ENCODE data around the gene TRABD.
"Not testable (repeated sequence)": the region's sequence is repeated elsewhere in the genome, so short reads cannot be mapped to it uniquely, and the experiment has no call there.

The TRABD gene

DNA sequence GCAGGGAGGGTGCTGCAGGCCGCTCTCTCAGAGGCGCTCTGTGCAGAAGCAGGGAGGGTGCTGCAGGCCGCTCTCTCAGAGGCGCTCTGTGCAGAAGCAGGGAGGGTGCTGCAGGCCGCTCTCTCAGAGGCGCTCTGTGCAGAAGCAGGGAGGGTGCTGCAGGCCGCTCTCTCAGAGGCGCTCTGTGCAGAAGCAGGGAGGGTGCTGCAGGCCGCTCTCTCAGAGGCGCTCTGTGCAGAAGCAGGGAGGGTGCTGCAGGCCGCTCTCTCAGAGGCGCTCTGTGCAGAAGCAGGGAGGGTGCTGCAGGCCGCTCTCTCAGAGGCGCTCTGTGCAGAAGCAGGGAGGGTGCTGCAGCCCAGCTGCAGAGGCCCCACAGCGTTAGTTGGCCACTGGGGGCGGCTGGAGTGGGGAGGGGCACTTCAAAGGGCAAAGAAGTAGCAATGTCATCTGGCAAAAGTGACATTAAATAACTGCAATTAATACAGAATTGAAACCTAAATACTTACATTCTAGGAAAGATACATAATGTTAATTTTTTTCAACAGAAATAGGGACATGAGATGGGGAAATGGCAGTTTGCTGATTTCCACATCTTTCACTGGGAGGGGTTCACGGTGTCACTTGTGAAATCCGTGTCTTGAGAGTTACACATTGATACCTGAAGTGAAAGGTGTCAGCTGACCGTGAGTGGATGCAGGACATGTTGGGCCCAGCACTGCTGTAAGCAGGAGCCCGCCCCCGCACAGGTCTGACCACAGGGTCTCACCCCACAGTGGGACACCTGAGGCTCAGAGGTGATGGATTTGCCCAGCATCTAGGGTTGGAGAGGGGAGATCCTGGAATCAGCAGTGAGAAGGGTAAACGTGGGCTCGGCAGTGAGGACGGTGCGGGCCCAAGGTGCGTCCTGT is 38.2 kb upstream of the TRABD start:
- H3K4me1 Mint-ChIP-seq; DNase-seq; H3K27ac Mint-ChIP-seq; H3K36me3 Mint-ChIP-seq (ENCODE audit: low read depth); H3K9me3 Mint-ChIP-seq; ATAC-seq; H3K27me3 Mint-ChIP-seq; H3K4me3 Mint-ChIP-seq: not testable (repeated sequence)

DNA sequence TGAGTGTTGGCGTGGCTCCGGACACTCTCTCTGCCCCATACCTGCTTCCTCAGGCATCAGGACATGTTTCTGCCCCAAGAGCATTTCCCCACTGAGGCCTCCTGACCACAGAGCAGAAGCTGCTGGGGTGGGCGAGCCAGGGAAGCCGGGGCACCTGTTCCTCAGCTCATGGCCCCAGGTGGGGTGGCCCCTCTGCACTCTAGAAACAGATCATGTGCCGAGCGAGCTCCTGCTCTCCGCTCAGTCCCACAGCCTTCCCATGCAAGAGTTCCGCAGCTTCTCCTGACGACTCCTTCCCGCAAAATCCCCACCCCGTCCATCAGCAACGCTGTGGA is 37.6 kb upstream of the TRABD start:
- Mint-ChIP-seq H3K27ac (no peak overlapping the region), H3K36me3 (ENCODE audit: low read depth) (no peaks in the 10 kb centered on the region), H3K4me1 (no peaks in the 10 kb centered on the region), H3K27me3 (no peaks in the 10 kb centered on the region), H3K9me3 (no peaks in the 10 kb centered on the region), H3K4me3 (no peak overlapping the region)
- DNase-seq, result no peak
- no peak for ATAC-seq

DNA sequence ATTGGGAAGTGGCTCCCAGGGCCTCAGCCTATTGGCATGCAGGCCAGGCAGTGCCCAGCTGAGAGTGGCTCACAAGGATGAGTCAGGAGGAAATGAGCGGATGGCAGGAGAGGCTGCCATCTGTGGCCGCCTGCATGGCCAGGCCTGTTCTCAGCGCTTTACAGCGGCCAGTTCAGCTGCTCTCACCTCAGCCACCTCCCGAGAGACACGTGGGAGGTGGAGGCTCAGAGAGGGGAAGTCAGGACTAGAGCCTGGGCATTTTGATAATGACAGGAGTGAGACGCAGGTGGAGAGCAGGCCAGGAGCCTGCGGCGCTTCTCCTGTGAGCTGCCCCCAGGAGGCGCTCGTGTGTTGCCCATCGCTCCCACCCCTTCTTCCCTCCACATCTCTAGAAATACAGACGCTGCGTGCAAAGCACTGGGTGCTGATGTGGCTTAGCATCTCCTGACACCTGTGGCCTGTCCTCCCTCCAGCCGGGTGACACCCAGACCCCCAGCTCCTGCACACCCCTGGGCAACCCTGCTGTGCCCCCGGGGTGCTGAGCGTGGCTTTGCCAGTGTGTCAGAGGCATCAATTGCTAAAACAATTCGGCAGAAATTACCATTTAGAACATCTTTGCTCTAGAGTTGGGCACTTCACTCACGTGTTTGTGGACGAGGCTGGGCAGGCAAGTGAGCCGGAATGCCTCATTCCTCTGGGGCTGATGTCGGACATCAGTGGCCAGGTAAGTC is 36.6 kb upstream of the TRABD start:
- H3K9me3 Mint-ChIP-seq, result no peaks in the 10 kb centered on the region
- H3K36me3 Mint-ChIP-seq (ENCODE audit: low read depth), result no peaks in the 10 kb centered on the region
- ATAC-seq (peak; percentile 89), DNase-seq (peak; percentile 78)
- no peaks in the 10 kb centered on the region for H3K4me1 Mint-ChIP-seq
- no peak overlapping the region for H3K27ac Mint-ChIP-seq
- H3K4me3 Mint-ChIP-seq, result no peak overlapping the region
- no peaks in the 10 kb centered on the region for H3K27me3 Mint-ChIP-seq

DNA sequence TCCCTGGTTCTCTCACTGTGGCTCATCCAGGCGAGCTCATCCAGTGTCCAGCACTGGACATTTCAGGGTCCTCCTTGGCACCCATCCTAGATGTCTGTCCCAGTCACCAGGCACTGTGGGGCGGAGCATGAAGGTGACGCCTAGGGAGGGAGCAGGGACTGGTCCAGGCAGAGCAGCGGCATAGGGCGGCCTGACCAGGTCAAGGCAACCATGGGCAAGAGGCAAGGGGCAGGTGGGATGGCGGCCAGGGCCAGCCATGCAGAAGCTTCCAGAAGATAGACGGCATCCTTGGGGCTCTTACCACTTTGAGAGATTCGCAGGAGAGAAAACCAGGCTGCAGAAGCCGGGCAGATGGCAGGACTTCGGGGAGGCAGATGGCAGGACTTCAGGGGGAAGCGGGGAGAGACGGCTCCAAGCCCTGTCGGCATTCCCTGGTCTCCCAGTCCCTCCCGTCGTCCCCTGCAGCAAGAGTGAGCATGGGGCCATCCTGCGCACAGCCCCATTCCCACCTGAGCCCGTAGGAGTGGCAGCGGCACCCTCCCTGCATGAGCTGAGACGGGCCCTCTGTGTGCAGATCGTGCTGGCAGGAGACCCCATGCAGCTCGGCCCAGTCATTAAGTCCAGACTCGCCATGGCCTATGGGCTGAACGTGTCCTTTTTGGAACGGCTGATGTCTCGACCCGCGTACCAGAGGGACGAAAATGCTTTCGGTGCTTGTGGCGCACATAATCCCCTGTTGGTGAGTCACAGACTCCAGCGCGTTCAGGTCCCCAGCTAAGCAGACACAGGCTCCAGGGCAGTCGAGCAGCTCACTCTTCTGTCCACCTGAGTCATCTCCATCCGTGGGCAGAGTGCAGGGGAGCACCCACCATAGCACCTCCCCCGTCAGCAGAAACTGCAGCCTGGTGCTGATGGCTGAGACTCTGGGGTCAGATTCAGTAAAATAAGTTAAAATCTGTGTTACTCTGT is 35.3 kb upstream of the TRABD start:
- H3K4me1 Mint-ChIP-seq, result no peaks in the 10 kb centered on the region
- H3K36me3 Mint-ChIP-seq (ENCODE audit: low read depth), result no peaks in the 10 kb centered on the region
- ATAC-seq (no peak), DNase-seq (no peak)
- no peaks in the 10 kb centered on the region for H3K27me3 Mint-ChIP-seq
- no peaks in the 10 kb centered on the region for H3K9me3 Mint-ChIP-seq
- H3K4me3 Mint-ChIP-seq, result no peak overlapping the region
- no peak overlapping the region for H3K27ac Mint-ChIP-seq

DNA sequence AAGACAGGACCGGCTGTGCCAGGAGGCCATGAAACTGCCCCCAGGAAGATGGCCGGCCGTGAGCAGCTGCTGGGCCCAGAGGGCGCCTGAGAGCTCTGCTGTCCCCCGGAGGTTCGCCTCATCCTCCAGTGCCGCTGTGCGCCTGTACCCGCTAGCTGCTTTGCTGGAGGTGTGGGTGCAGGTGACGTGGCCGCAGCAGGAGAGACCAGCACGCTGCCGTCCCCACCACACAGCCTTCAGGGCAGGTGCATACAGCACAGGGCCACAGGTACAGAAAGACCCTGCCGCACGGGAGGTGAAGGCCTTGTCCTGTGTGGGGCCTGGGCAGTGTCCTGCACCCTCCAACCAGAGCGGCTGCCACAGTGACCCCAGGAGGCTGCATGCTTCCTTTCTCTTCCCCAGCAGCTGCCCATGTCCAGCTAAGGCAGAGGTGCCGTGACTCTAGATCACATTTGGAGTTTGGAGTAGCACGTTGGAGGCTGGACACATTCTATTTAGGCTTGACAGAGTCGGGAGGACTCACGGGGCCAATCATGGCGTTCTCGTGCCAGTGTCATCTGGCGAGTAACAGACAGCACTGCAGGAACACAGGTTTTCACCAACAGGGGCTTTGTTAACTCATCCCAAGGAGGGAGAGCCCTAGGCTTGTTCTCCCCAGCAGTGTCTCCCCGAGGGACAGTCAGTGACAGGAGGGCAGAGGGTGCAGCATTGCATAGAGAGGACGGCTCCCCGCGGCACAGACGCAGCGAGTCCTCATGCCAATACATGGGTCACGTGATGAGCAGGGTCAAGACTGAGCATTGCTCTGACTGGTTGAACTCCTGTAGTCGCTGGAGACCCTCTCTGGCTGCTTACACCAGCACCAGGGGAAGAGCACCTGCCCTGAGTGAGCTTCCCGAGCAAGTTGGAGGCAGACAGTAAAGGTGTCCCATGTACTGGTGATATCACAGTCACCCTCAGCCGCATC is 33.9 kb upstream of the TRABD start:
- Mint-ChIP-seq H3K4me3 (no peak overlapping the region), H3K27ac (no peak overlapping the region), H3K27me3 (no peaks in the 10 kb centered on the region), H3K36me3 (ENCODE audit: low read depth) (no peaks in the 10 kb centered on the region), H3K4me1 (no peaks in the 10 kb centered on the region), H3K9me3 (no peaks in the 10 kb centered on the region)
- ATAC-seq (no peak), DNase-seq (no peak)

DNA sequence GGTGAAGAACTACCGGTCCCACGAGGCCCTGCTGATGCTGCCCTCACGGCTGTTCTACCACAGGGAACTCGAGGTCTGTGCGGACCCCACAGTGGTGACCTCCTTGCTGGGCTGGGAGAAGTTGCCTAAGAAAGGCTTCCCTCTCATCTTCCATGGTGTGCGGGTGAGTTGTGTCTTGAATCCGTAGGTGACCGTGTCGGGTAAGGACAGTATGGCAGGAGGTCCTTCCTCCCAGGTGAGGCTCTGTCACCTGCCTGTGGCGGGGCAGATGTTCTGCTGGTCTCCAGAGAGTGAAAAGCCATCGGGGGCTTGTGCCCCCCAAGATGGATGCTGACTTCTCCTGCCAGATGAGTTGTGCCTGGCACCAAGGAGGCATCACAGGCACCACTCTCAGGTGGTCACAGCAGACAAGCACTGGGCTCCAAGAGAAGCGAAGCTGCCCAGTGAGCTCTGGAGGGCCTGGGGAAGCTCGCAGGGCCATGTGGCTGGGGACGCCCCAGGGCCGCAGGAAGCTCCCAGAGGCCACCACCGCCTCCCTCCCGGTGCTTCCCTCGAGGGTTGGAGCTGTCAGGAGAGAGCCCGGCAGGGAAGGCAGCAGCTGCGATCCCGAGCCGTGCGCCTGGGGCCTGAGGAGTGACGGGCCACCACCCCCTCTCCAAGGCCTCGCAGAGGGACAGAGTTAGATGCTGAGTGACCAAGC is 32.5 kb upstream of the TRABD start:
- no peak for DNase-seq
- H3K4me1 Mint-ChIP-seq, result no peaks in the 10 kb centered on the region
- H3K9me3 Mint-ChIP-seq, result no peaks in the 10 kb centered on the region
- H3K27ac Mint-ChIP-seq, result no peak overlapping the region
- no peaks in the 10 kb centered on the region for H3K36me3 Mint-ChIP-seq (ENCODE audit: low read depth)
- no peaks in the 10 kb centered on the region for H3K27me3 Mint-ChIP-seq
- ATAC-seq, result no peak
- H3K4me3 Mint-ChIP-seq, result no peak overlapping the region

DNA sequence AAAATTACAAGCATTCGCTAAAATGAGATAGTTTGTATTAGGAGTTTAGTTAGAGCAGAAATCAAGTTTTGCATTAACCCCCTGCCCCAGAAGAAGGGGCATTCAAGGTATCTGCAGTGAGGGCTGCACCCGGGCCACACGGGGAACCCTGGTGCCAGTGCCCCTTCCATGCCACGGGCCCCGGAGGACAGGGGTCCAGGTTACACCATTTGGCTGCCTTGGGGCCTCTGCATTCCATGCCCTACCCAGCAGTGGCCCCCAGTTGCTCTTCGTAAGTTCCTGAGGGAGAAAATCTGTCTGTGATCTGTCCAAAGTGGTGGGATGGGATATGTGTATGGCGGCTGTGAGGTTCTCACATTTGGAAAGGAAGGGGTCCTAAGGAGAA is 32.0 kb upstream of the TRABD start:
- Mint-ChIP-seq H3K4me3 (no peak overlapping the region), H3K36me3 (ENCODE audit: low read depth) (no peaks in the 10 kb centered on the region), H3K9me3 (no peaks in the 10 kb centered on the region), H3K4me1 (no peaks in the 10 kb centered on the region), H3K27me3 (no peaks in the 10 kb centered on the region), H3K27ac (no peak overlapping the region)
- ATAC-seq (no peak), DNase-seq (no peak)

DNA sequence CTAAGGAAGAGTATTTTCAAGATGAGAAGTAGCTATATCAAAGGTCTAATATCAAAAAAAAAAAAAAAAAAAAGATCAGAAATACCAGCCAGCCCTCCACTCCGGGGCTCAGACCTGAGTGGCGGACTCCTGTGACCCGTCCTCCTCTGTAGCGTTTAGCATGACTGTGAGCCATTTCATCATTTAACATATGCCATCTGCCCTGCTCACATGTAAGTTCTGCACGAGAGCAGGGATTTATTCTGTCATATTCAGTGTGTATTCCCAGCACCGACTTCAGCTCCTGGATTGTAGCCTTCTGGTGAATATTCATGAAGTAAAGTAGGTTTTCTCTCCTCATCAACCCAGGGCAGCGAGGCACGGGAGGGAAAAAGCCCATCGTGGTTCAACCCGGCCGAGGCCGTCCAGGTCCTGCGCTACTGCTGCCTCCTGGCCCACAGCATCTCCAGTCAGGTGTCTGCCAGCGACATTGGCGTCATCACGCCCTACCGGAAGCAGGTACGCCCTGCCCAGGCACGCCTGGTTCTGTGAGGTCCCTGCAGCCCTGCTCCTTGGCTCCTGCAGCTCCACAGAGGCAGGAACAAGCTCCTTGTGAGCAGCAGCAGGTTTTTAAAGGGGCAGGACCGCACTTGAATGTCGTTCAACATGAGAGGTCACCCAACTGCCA is 27.9 kb upstream of the TRABD start:
- ATAC-seq (no peak), DNase-seq (no peak)
- no peaks in the 10 kb centered on the region for H3K36me3 Mint-ChIP-seq (ENCODE audit: low read depth)
- H3K4me1 Mint-ChIP-seq, result no peaks in the 10 kb centered on the region
- H3K27me3 Mint-ChIP-seq, result peaks cover 12% of the 10 kb centered on the region
- H3K4me3 Mint-ChIP-seq, result no peak overlapping the region
- no peaks in the 10 kb centered on the region for H3K9me3 Mint-ChIP-seq
- no peak overlapping the region for H3K27ac Mint-ChIP-seq

DNA sequence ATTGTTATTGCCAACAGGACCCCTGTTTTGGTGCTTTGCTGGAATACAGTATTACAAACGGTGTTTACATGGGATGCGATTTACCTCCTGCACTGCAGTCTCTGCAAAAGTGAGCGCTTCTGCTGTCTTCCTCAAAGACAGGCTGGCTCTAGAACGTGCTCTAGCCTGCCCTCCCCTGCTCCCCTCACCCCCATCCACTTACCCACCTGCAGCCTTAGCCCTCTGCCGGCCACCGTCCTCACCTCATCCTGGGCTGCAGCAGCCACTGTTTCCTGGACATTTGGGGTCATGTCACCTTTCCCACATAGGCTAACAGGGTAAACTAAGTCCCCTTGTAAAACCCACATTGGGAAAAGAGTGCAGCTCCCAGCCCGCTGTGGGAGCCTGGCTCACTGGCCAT is 24.8 kb upstream of the TRABD start:
- Mint-ChIP-seq H3K27me3 (peaks cover 20% of the 10 kb centered on the region), H3K4me3 (no peak overlapping the region), H3K4me1 (no peaks in the 10 kb centered on the region), H3K27ac (no peak overlapping the region), H3K36me3 (ENCODE audit: low read depth) (no peaks in the 10 kb centered on the region), H3K9me3 (no peaks in the 10 kb centered on the region)
- ATAC-seq (no peak), DNase-seq (no peak)

DNA sequence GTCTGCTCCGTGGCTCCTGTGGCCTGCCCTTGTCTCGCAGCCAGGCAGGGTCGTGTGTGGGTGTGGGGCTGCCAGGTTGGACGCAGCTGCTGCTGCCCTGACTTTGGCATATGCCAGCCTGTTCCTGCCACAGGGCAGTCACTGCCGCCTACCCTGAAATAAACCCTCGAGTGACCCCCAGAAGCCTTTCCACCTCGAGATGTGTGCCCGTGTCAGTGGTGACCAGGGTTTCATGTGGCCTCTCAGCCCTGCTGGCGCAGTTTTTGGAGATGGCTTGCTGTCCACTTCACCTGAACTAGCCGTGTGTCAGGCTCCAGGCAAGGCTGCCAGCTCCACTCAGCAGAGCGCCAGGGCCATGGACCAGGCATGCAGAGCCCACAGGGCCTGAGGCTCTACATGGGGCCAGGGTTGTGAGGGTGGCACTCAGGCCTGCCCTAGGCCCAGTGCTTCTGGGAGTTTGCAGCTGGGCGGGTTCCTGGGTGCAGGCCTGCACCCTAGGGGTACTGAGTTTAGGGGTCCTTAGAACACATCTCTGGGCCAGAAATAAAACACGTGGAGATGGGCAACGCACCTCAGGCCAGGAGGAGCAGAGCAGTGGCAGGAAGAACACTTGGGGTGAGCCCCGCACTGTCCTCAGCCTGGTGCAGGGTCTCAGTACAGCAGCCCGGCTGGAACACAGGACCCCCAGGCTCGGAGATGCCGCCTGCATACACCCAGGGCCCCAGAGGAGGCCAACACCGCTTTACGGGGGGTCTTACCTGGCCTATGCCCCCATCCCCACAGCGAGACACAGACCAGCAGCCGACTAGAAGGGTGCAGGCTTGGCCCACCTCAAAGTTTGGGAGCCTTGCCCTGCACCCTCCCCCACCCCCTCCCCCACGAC is 24.0 kb upstream of the TRABD start:
- Mint-ChIP-seq H3K27me3 (peaks cover 20% of the 10 kb centered on the region), H3K27ac (no peak overlapping the region), H3K9me3 (no peaks in the 10 kb centered on the region), H3K36me3 (ENCODE audit: low read depth) (no peaks in the 10 kb centered on the region), H3K4me1 (no peaks in the 10 kb centered on the region), H3K4me3 (no peak overlapping the region)
- DNase-seq, result no peak
- no peak for ATAC-seq

DNA sequence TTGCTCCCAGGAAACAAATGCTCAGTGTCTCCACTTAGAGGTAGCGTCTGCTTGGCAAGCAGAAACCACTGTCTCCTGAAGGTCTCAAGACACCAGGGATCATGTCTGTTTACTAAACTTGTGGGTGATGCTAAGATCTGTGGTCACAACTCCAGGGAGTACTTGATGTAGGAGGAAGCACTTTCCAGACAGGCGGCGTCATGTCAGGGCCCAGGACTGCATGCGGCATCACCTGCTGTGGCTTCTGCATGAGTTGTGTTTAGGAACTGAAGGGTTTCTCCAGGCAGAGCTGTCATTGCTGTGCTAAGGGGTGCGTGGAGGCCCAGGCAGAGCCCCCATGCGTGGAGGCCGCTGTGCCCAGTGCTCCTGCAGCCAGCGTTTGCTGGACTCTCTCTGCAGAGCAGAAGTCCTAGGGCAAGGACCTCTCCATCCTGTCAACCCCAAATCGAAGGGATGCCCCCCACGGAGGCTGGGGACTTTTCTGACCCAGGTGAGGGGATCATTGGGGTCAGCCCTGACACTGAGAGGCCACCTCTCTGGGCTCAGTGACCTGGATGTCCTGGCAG is 23.2 kb upstream of the TRABD start:
- DNase-seq (no peak), ATAC-seq (no peak)
- H3K9me3 Mint-ChIP-seq, result no peaks in the 10 kb centered on the region
- H3K27me3 Mint-ChIP-seq, result peaks cover 21% of the 10 kb centered on the region
- H3K4me1 Mint-ChIP-seq, result no peaks in the 10 kb centered on the region
- no peak overlapping the region for H3K27ac Mint-ChIP-seq
- H3K4me3 Mint-ChIP-seq, result no peak overlapping the region
- H3K36me3 Mint-ChIP-seq (ENCODE audit: low read depth), result no peaks in the 10 kb centered on the region
